Measurements from ENCODE around the gene GLB1L3. TPM values are rescaled to one million over a fixed set of nuclear protein-coding genes. Genes with fewer than 3 reads are reported as not detected.

Gene GLB1L3
- polyA plus RNA-seq, 1 donor (not counting 4 experiments of a cell fraction or from before 2014, with no cell fraction given), result 3.0 TPM

DNA sequence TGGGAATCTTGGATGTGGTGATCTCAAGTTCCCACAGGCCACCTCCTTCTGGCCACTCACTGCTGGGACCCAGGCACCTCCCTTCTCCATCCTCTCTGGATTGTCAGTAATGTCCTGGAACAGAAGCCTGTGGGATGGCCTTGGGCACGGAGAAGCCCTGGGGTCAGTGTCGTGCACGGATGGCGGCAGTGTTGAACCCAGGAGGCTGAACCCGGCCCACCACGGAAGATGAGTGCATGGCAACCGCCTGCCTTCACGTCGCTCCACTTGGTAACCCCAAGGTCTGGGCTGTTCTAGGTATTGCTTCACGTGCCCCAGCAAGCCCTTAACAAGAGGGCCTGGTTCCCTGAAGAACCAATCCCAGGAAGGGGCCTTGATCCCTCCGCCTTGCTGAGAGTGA, 30.1 kb upstream of the GLB1L3 start:
- no peak for TF ChIP-seq CTCF (optimal IDR thresholded peaks at IDR 0.05 in 1 of 3, IDR thresholded peaks at IDR 0.05 in 1 of 3, conservative IDR thresholded peaks at IDR 0.05 in 1 of 3; ENCODE audit: extremely low read depth in 1 of 3, insufficient read depth in 2 of 3, low read length in 3 of 3)
- dilution Hi-C loops (cut with MboI; ENCODE audit: extremely low pct_ligation_motif_present, low sequenced_read_pairs), result no loop called here
- H3K36me3 ChIP-seq (ENCODE audit: control insufficient read depth in 2 of 2, extremely low read depth in 1 of 2, insufficient read depth in 2 of 2, low read length in 2 of 2), result peaks cover 39 to 43% of the 10 kb centered on the region in 2 experiments

DNA sequence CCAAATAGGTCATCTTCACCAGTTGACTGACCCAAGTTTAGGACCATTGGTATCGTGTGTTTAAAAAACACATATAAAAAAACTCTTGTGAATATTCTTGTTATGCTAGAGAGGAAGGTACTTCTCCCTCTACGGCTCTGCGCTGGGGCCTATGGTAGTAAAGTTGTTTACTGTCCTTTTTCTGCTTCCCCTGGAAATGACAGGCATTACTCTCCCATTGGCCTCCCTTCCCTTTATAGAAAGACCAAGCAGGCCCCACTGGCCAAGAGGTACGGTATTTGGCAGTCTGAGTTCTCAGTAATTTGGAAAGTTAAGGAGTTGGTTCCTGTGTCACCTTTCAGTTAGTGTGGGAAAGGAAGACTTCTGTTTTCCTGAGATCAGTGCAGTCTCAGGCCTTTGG, 29.5 kb upstream of the GLB1L3 start:
- no peaks in the 10 kb centered on the region for H3K9me1 ChIP-seq (ENCODE audit: control insufficient read depth, extremely low read depth, insufficient read depth, low read length)
- H3K79me2 ChIP-seq (ENCODE audit: control insufficient read depth, insufficient read depth, low read length), result no peaks in the 10 kb centered on the region
- no peak for FAIRE-seq
- TF ChIP-seq EZH2 (IDR thresholded peaks at IDR 0.05; ENCODE audit: low read length) (no peak), CTCF (optimal IDR thresholded peaks at IDR 0.05 in 1 of 3, IDR thresholded peaks at IDR 0.05 in 1 of 3, conservative IDR thresholded peaks at IDR 0.05 in 1 of 3; ENCODE audit: extremely low read depth in 1 of 3, insufficient read depth in 2 of 3, low read length in 3 of 3) (no peak)
- no peak overlapping the region for H3K9ac ChIP-seq (ENCODE audit: control insufficient read depth, extremely low read depth, insufficient read depth, low read length)
- H2AFZ ChIP-seq (ENCODE audit: control insufficient read depth, low read length), result no peak overlapping the region
- H3K4me3 ChIP-seq (ENCODE audit: control insufficient read depth in 2 of 3, extremely low read depth in 1 of 3, insufficient read depth in 2 of 3, low read depth in 1 of 3, low read length in 3 of 3), result no peak overlapping the region
- no peaks in the 10 kb centered on the region for H3K9me3 ChIP-seq (ENCODE audit: control insufficient read depth, low read depth, low read length)
- peaks cover 2% of the 10 kb centered on the region for H3K4me1 ChIP-seq (ENCODE audit: control insufficient read depth, extremely low read depth, insufficient read depth, low read length)
- DNase-seq (ENCODE audit: low read depth, low spot score), result no peak
- H4K20me1 ChIP-seq (ENCODE audit: control insufficient read depth, extremely low read depth, insufficient read depth, low read length), result no peaks in the 10 kb centered on the region
- H3K4me2 ChIP-seq (ENCODE audit: control insufficient read depth, extremely low read depth, insufficient read depth, low read depth, low read length), result no peak overlapping the region
- no peaks in the 10 kb centered on the region for H3K27me3 ChIP-seq (ENCODE audit: control insufficient read depth, extremely low read depth, insufficient read depth, low read length)
- dilution Hi-C loops (cut with MboI; ENCODE audit: extremely low pct_ligation_motif_present, low sequenced_read_pairs), result no loop called here
- no peak overlapping the region for H3K27ac ChIP-seq (ENCODE audit: control insufficient read depth, insufficient read depth, low read length)
- H3K36me3 ChIP-seq (ENCODE audit: control insufficient read depth in 2 of 2, extremely low read depth in 1 of 2, insufficient read depth in 2 of 2, low read length in 2 of 2), result peaks cover 35 to 43% of the 10 kb centered on the region in 2 experiments

More for the DNA sequence above, 30.1 kb upstream of the GLB1L3 start:
- no peaks in the 10 kb centered on the region for H4K20me1 ChIP-seq (ENCODE audit: control insufficient read depth, extremely low read depth, insufficient read depth, low read length)
- no peak for FAIRE-seq
- no peaks in the 10 kb centered on the region for H3K79me2 ChIP-seq (ENCODE audit: control insufficient read depth, insufficient read depth, low read length)
- peaks cover 2% of the 10 kb centered on the region for H3K4me1 ChIP-seq (ENCODE audit: control insufficient read depth, extremely low read depth, insufficient read depth, low read length)
- H3K9me3 ChIP-seq (ENCODE audit: control insufficient read depth, low read depth, low read length), result no peaks in the 10 kb centered on the region
- no peak overlapping the region for H3K4me3 ChIP-seq (ENCODE audit: control insufficient read depth in 2 of 3, extremely low read depth in 1 of 3, insufficient read depth in 2 of 3, low read depth in 1 of 3, low read length in 3 of 3)
- no peak for DNase-seq (ENCODE audit: low read depth, low spot score)
- no peaks in the 10 kb centered on the region for H3K27me3 ChIP-seq (ENCODE audit: control insufficient read depth, extremely low read depth, insufficient read depth, low read length)
- no peaks in the 10 kb centered on the region for H3K9me1 ChIP-seq (ENCODE audit: control insufficient read depth, extremely low read depth, insufficient read depth, low read length)
- no peak overlapping the region for H3K27ac ChIP-seq (ENCODE audit: control insufficient read depth, insufficient read depth, low read length)
- H3K4me2 ChIP-seq (ENCODE audit: control insufficient read depth, extremely low read depth, insufficient read depth, low read depth, low read length), result no peak overlapping the region
- H3K9ac ChIP-seq (ENCODE audit: control insufficient read depth, extremely low read depth, insufficient read depth, low read length), result no peak overlapping the region
- no peak overlapping the region for H2AFZ ChIP-seq (ENCODE audit: control insufficient read depth, low read length)

Measured in keratinocyte (primary cell).